GM19467 (cell line): ENCODE results near the gene HSPBP1.

ENCODE experiments used
- ATAC-seq: cut with Tn5 transposase; IDR thresholded peaks from one replicate; pipeline ENCODE4 v1.9.1; 2021; ENCODE audit warnings: mild to moderate bottlenecking, moderate library complexity; ENCODE audit not compliant: unreplicated experiment

Gene HSPBP1

GRCh38 chr19:55256562-55257460 lies 23.1 kb downstream of the HSPBP1 start:
- no peak for ATAC-seq

- ATAC-seq = no peak
Measured at GRCh38 chr19:55255618-55256423, 24.1 kb downstream of the HSPBP1 start.

GRCh38 chr19:55254625-55254977 lies 25.3 kb downstream of the HSPBP1 start:
- no peak for ATAC-seq

GRCh38 chr19:55253842-55254624 lies 25.9 kb downstream of the HSPBP1 start:
- no peak for ATAC-seq

- ATAC-seq = no peak
Measured at GRCh38 chr19:55252760-55253663, 26.9 kb downstream of the HSPBP1 start.

GRCh38 chr19:55251341-55252081 lies 28.4 kb downstream of the HSPBP1 start:
- ATAC-seq = no peak

- ATAC-seq = no peak
Measured at GRCh38 chr19:55250262-55251036, 29.5 kb downstream of the HSPBP1 start.

GRCh38 chr19:55249841-55250240 lies 30.1 kb downstream of the HSPBP1 start:
- ATAC-seq = no peak

GRCh38 chr19:55248704-55249103 lies 31.2 kb downstream of the HSPBP1 start:
- ATAC-seq = no peak

- no peak for ATAC-seq
Measured at GRCh38 chr19:55248166-55248675, 31.7 kb downstream of the HSPBP1 start.

GRCh38 chr19:55247621-55248099 lies 32.2 kb downstream of the HSPBP1 start:
- no peak for ATAC-seq

GRCh38 chr19:55246462-55247451 lies 33.2 kb downstream of the HSPBP1 start:
- no peak for ATAC-seq

GRCh38 chr19:55245236-55245904 lies 34.5 kb downstream of the HSPBP1 start:
- ATAC-seq = no peak

- no peak for ATAC-seq
Measured at GRCh38 chr19:55244004-55244680, 35.8 kb downstream of the HSPBP1 start.

GRCh38 chr19:55242517-55242916 lies 37.4 kb downstream of the HSPBP1 start:
- ATAC-seq = no peak

GRCh38 chr19:55241935-55242464 lies 37.9 kb downstream of the HSPBP1 start:
- ATAC-seq = no peak
